ENCODE measurements around the gene ZNF69.
A peak's percentile ranks its signal among the peaks of the same experiment; 100 is the strongest.
"Not testable (repeated sequence)": the region's sequence is repeated elsewhere in the genome, so short reads cannot be mapped to it uniquely, and the experiment has no call there.

Gene ZNF69

GRCh38 chr19:11887611-11888531 is at the start of gene ZNF69:
Gene ZNF69, plus strand, starts transcription at chr19:11887782. Its CDS starts 142 bp downstream, at chr19:11887924.
- DNase-seq = no peak

- DNase-seq = no peak
Measured at GRCh38 chr19:11843722-11844121, 43.9 kb upstream of the ZNF69 start.

DNA sequence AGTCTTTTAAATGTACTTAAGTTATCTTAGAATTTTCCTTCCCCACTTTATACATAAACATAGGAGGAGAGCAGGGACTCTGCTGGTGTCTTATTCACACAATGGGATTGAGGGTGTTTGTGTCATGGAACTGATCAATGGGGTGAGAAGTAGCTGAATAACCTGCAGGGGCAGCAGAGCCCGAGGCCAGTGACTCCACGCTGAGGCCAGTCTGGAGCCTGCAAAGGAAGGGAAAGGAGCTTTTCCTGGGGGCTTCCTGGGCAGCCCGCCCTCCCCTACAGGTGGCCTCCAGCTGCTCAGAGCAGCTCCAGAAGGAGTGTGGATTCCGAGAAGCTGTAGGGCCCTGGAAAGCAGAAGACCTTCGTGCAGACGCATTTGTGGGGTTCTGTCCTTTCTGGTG is 40.0 kb upstream of the ZNF69 start:
- DNase-seq = not testable (repeated sequence)

DNA sequence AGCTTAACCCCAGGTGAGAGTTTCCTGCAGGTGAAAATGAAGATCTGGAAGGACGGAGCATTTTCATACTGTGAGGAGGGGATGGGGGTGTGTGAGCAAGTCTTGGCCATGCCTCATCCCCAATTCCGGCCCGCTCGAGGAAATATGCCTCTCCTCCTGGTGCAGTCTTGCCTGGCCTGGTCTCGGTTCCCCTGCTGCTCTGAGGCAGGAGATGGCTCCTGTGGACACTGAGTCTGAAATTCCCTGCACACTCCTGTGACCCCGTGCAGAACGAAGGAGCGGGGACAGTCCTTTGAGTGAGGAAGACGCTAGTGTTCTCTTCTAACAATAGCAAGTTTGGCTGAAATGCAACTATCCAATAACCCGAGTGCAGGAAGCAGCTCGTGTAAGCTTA is 39.4 kb upstream of the ZNF69 start:
- no peak for DNase-seq

GRCh38 chr19:11848594-11849469 is 38.8 kb upstream of the ZNF69 start, which contains the start of gene ZNF439:
Gene ZNF439, plus strand, starts transcription at chr19:11848726. Its CDS starts 142 bp downstream, at chr19:11848868.
- no peak for DNase-seq

- DNase-seq = not testable (repeated sequence)
Measured at GRCh38 chr19:11850289-11850688, 37.3 kb upstream of the ZNF69 start.

DNA sequence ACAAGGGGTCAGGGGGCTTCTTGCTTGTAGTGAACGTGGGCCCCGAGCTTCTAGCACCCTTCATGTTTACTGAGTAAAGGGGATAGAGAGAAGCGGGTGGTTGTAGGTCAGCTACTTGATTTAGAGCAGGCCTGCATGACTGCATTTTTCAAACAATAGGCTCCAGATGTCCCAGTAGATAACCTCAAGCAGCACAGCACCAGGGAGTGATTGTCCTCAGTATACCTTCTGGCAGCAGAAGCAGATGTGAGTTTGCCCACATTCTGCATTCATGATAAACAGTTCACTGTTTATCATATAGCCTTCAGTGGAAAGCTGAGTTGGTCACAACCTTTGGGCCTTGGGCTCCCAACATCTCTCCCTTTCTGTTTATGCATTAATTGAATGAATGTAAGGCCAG is 34.2 kb upstream of the ZNF69 start:
- no peak for DNase-seq

GRCh38 chr19:11856596-11857250 is 30.9 kb upstream of the ZNF69 start:
- DNase-seq = no peak

DNA sequence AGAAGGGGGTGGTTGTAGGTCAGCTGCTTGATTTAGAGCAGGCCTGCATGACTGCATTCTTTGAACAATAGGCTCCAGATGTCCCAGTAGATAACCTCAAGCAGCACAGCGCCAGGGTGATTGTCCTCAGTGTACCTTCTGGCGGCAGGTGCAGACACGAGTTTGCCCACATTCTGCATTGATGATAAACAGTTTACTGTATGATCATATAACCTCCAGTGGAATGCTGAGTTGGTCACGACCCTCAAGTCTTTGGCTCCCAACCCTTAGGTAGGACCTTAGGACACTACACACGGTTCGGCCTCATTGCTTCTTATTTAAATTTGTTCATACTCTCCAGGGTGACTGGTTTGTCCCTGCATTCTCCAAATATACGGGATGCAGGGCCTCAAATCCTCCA is 26.9 kb upstream of the ZNF69 start:
- no peak for DNase-seq

DNA sequence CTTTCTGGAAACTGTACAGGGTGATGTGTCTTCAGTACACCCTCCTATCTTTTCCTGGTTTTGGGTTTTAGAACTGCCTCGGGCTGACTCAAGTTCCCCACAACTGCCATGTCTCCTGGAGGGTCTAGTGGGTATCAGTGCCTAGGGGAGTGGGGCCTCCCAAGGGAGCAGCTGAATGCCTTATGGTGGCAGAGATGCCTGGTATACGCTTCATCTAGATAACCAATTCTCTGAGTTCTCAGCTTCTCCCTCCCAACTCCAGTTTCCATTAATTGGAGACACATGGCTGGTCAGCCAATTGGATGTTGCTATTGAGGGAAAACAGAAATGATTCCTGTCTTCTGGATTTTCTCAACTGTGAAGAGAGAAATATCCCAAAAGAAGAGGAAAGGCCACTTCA is 26.3 kb upstream of the ZNF69 start:
- DNase-seq = no peak

DNA sequence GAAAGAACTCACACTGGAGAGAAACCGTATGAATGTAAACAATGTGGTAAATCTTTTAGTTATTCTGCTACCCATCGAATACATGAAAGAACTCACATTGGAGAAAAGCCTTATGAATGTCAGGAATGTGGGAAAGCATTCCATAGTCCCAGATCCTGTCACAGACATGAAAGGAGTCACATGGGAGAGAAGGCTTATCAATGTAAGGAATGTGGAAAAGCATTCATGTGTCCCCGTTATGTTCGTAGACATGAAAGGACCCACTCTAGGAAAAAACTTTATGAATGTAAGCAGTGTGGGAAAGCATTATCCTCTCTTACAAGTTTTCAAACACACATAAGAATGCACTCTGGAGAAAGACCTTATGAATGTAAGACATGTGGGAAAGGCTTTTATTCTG is 19.8 kb upstream of the ZNF69 start:
- not testable (repeated sequence) for DNase-seq

DNA sequence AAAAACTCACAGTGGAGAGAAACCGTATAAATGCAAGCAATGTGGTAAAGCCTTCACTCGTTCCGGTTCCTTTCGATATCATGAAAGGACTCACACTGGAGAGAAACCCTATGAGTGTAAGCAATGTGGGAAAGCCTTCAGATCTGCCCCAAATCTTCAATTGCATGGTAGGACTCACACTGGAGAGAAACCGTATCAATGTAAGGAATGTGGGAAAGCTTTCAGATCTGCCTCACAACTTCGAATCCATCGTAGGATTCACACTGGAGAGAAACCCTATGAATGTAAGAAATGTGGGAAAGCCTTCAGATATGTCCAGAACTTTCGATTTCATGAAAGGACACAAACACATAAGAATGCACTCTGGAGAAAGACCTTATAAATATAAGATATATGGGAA is 19.4 kb upstream of the ZNF69 start:
- DNase-seq = no peak

DNA sequence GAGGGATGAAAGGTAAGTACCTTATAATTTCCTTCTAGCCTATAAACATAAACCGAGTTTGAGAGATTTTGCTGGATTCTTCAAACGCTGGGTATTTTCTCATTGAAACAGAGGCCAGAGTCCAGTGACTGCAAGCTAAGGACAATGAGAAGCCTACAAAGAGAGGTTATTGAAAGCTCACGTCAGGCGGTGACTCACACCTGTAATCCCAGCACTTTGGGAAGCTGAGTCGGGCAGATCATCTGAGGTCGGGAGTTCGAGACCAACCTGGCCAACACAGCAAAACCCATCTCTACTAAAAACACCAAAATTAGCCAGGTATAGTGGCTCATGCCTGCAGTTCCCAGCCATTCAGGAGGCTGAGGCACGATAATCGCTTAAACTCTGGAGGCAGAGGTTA is 15.0 kb upstream of the ZNF69 start:
- no peak for DNase-seq

- DNase-seq = no peak
Measured at GRCh38 chr19:11873762-11874161, 13.8 kb upstream of the ZNF69 start.

DNA sequence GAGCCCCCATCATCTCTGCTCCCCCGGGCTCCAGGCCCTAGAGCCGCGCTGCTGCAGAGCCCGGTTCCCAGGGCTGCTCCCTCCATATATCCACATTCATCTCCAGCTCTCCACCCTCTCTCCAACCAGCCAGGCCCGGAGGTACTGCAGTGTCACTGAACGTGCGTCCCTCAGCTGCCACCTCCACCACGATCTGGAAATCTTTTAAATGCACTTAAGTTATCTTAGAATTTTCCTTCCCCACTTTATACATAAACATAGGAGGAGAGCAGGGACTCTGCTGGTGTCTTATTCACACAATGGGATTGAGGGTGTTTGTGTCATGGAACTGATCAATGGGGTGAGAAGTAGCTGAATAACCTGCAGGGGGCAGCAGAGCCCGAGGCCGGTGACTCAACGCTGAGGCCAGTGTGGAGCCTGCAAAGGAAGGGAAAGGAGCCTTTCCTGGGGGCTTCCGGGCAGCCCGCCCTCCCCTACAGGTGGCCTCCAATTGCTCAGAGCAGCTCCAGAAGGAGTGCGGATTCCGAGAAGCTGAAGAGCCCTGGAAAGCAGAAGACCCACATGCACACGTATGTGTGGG is 7.8 kb upstream of the ZNF69 start:
- DNase-seq = peak; percentile 5

DNA sequence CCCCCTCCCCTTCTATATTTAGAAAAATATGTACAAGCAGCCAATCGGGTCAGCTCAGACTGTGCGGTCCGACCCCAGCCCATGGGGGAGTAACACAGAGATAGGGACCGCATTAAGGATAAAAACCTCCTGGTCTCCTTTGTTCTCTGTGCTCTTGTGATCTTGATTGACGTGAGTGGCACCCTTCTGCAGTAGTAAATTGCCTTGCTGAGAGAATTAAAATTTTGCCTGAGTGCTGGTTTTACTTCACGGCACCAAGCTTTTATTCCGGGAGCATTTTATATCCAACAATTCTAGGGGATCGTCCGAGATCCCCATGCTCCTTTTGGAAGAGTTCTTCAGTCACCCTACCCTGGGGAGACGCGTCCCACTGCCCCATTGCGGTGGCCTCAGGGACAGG is 7.0 kb upstream of the ZNF69 start:
- no peak for DNase-seq

- DNase-seq = peak; percentile 2
Measured at GRCh38 chr19:11881151-11881800, 6.3 kb upstream of the ZNF69 start.

DNA sequence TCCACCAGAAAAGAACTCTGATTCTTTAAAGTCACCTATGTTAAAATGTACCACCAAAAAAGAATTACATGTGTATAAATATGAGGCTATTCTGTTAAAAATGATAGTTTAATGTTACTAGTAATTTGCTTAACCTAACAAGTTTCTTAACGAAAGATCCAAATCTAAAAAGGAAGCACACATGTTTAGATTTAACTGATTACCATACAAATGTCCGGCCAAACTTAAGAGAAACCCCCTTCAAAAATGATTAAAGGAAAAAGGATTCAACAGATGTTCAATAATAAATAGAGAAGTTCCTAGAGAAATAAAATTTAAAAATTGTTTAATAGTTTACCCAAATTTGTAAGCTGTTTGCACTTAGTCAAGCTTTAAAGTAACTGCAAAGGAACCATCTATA is 5.0 kb upstream of the ZNF69 start:
- no peak for DNase-seq

GRCh38 chr19:11887234-11887610 is 360 bp upstream of the ZNF69 start:
- DNase-seq = no peak

GRCh38 chr19:11889901-11890300 is 2.3 kb downstream of the ZNF69 start:
- not testable (repeated sequence) for DNase-seq

DNA sequence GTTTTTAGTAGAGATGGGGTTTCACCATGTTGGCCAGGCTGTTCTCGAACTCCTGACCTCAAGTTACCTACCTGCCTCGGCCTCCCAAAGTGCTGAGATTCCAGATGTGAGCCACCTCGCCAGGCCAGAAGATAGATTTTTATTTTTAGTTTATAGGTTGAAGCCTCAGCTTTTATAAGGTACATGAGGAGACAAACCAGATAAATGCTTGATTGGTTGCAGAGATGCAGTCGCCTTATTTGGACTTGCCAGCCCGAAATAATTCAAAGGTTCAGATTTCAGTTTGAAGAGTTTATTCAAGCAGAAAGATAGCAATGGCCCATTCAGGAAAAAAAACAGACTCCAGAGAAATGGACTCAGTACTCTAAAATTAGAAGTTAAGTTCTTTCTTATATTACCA is 3.1 kb downstream of the ZNF69 start:
- DNase-seq = no peak

GRCh38 chr19:11894851-11895250 is 7.3 kb downstream of the ZNF69 start:
- no peak for DNase-seq

Data from NK-92 treated with Interleukin-12 subunit alpha and Interleukin-12 subunit beta, amount 100 ng/mL, for 24 hours (cell line).